ENCODE data around the gene TLR2.

DNA sequence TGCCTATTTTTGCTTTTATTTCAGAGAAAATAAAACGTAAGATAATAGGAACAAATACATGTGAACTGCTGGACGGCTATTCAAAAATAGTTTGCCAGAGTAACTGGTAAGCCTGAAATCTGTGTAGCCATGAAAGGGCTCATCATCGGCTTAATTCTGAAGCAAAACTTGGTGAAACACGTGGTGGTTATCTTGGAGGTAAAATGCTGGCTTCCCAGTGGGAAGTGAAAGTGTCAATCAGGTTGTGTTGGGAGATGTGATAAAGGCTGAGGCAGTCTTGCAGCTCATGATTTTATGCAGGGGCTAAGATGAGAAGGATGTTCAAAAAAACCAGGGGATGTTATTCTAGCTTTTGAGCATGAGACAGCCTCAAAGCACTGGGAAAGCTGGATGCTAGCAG is 36.1 kb upstream of the TLR2 start:
- TF ChIP-seq EZH2 (IDR thresholded peaks at IDR 0.05; ENCODE audit: borderline replicate concordance, low read length), result no peak
- TF ChIP-seq, protein P1, sequence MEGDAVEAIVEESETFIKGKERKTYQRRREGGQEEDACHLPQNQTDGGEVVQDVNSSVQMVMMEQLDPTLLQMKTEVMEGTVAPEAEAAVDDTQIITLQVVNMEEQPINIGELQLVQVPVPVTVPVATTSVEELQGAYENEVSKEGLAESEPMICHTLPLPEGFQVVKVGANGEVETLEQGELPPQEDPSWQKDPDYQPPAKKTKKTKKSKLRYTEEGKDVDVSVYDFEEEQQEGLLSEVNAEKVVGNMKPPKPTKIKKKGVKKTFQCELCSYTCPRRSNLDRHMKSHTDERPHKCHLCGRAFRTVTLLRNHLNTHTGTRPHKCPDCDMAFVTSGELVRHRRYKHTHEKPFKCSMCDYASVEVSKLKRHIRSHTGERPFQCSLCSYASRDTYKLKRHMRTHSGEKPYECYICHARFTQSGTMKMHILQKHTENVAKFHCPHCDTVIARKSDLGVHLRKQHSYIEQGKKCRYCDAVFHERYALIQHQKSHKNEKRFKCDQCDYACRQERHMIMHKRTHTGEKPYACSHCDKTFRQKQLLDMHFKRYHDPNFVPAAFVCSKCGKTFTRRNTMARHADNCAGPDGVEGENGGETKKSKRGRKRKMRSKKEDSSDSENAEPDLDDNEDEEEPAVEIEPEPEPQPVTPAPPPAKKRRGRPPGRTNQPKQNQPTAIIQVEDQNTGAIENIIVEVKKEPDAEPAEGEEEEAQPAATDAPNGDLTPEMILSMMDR (IDR thresholded peaks at IDR 0.05; ENCODE audit: low read length), result no peak
